ENCODE results near the gene KDM5B.

KDM5B gene

GRCh38 chr1:202682477-202682876 is 125.7 kb downstream of the KDM5B start:
- no peak for DNase-seq

- no peak for DNase-seq
These were observed 126.3 kb downstream of the KDM5B start for GRCh38 chr1:202681736-202682420.

DNA sequence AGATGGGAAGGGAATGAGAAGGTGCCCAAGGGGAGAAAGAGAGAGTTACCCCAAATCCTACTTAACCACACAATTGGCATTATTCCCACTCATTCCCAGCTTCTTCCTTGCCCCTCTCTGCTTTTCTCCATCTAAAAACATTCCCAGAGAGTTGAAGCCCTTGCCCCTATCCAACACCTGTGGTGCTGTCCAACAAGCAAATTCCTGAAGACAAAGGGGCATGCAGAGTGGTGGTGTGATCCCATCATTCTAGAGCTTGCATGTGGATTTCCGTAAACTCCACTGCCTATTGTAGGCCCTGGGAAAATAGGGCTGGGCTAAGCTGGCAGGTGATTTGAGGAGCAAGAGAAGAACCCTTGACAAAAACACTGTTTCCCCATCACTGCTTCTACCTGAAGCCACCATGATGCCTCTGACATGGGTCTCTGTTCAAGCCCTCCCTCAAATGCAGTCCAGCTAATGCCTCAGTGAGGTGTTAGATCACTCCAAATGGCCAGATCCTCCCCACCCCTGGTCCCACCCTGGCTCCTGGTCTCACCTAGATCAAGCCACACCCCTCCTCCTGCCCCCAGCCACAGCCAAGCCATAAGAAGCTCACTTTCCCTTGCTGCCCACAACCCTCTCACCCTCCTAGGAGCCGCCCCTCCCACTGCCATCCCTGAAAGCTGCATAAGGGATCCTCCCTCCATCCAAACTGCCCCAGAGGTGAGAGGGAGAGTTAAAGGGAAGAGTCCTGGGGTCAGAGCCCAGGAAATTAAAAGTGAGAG is 127.5 kb downstream of the KDM5B start:
- no peak for DNase-seq

DNA sequence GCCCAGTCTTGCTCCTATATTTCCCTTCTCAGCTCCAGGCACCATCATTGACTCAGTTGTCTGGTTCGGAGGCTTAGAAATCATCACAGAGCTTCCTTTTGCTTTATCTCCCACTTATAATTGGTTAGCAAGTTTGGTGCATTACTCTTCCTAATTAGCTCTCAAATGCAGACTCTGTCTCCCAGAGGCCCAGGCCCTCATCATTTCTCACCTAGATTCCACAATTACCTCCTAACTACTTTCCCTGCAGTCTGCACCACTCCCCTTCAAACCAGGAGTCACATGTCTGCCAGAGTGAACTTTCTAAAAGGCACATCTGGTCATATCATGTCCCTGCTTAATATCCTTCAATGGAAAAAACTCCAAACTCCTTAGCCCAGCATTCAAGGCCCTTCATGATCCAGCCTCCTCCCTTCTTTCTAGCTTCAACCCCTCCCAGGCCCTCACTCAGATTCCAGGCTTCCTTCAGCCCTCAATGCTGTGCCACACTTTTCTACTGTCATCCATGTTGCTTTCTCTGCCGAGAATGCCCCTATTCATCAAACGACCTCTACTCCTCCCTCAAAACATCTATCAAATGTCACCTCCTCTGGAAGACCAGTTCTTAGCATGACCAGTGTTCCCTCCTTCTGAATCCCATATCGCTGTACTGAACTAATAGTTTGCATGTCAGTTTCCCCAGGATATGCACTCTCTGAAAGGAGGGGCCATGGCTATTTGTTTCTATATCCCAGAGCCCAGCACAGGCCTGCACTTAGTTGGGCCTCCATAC is 128.6 kb downstream of the KDM5B start:
- no peak for DNase-seq

DNA sequence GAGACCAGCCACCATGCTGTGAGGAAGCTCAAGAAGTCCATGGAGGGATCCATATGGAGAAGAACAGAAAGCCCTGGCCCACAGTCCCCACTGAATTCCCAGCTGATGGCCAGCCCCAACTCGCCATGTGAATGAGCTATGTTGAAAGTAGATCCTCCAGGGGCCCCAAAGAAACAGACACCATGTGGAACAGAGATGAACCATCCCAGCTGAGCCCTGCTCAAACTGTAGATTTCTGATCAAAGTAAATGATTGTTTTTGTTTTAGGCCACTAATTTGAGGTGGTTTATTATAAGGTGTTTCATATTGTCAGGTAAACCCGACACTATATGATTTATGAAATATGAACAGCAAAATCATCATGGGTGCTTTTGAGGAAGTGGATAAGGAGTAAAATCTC is 130.8 kb downstream of the KDM5B start:
- DNase-seq, result no peak
